ENCODE measurements around the gene LMNA. TPM values are rescaled to one million over a fixed set of nuclear protein-coding genes. Genes with fewer than 3 reads are reported as not detected.

LMNA gene
- total and polyA plus RNA-seq, 2 donors (not counting 1 experiment from before 2014, with no cell fraction given) = 19.4 to 28.7 TPM

- H3K9me3 Mint-ChIP-seq (ENCODE audit: insufficient read depth) = no peaks in the 10 kb centered on the region
- Histone ChIP-seq H3K4me3 (ENCODE audit: control extremely low read depth in 1 of 5, extremely low read depth in 1 of 5, insufficient read depth in 1 of 5, low read depth in 2 of 5, low read length in 4 of 5) (no peak overlapping the region), H3K9me3 (ENCODE audit: control extremely low read depth in 1 of 3, control insufficient read depth in 2 of 3, insufficient read depth in 1 of 3, low read length in 2 of 3) (peaks cover 0 to 4% (median 0%) of the 10 kb centered on the region in 3 donors), H3K4me1 (ENCODE audit: control insufficient read depth in 2 of 2, insufficient read depth in 2 of 2, low read length in 2 of 2) (peaks cover 22 to 24% of the 10 kb centered on the region in 2 donors), H2AFZ (ENCODE audit: insufficient read depth, low read depth, low read length, poor library complexity, severe bottlenecking) (no peak overlapping the region), H3K27ac (ENCODE audit: low read length in 2 of 2) (no peak overlapping the region), H3K79me2 (ENCODE audit: control insufficient read depth, insufficient read depth, low read length) (no peaks in the 10 kb centered on the region), H3K36me3 (replicated peaks in 1 of 2; ENCODE audit: control extremely low read depth in 1 of 2, control insufficient read depth in 1 of 2, extremely low read depth in 1 of 2, insufficient read depth in 2 of 2, low read length in 1 of 2) (no peaks in the 10 kb centered on the region), H3K9ac (ENCODE audit: low read length) (no peak overlapping the region), H3K4me2 (replicated peaks; ENCODE audit: low read depth, low read length, poor library complexity, severe bottlenecking) (no peak overlapping the region), H4K20me1 (ENCODE audit: control insufficient read depth, insufficient read depth, low read length, poor library complexity, severe bottlenecking) (no peaks in the 10 kb centered on the region), H3K27me3 (replicated peaks in 1 of 4; ENCODE audit: control extremely low read depth in 1 of 4, control insufficient read depth in 3 of 4, insufficient read depth in 4 of 4, low read length in 3 of 4) (peaks cover 0 to 62% (median 15%) of the 10 kb centered on the region in 4 experiments)
- ChIA-PET POLR2A (interaction anchor here (0.7 kb wide), 1 partner anchor 106 kb away, joined by 3 read pairs; no protein-coding TSS in a partner anchor), CTCF (interaction anchor here (11.0 to 28.7 kb wide), 2 partner anchors 11 to 19 kb away, joined by 89 to 970 read pairs; no protein-coding TSS in a partner anchor)
- DNase-seq (no peak), ATAC-seq (ENCODE audit: low read depth) (no peak)
- intact Hi-C loops (cut with micrococcal nuclease) = no loop called here
- no peak overlapping the region for H3K4me3 Mint-ChIP-seq
- TF ChIP-seq EZH2 (IDR thresholded peaks at IDR 0.05; ENCODE audit: borderline replicate concordance, insufficient read depth, low read depth, low read length, poor library complexity, severe bottlenecking) = no peak
- TF ChIP-seq, protein P1, sequence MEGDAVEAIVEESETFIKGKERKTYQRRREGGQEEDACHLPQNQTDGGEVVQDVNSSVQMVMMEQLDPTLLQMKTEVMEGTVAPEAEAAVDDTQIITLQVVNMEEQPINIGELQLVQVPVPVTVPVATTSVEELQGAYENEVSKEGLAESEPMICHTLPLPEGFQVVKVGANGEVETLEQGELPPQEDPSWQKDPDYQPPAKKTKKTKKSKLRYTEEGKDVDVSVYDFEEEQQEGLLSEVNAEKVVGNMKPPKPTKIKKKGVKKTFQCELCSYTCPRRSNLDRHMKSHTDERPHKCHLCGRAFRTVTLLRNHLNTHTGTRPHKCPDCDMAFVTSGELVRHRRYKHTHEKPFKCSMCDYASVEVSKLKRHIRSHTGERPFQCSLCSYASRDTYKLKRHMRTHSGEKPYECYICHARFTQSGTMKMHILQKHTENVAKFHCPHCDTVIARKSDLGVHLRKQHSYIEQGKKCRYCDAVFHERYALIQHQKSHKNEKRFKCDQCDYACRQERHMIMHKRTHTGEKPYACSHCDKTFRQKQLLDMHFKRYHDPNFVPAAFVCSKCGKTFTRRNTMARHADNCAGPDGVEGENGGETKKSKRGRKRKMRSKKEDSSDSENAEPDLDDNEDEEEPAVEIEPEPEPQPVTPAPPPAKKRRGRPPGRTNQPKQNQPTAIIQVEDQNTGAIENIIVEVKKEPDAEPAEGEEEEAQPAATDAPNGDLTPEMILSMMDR (IDR thresholded peaks at IDR 0.05) = no peak
- H3K27ac Mint-ChIP-seq = no peak overlapping the region
- WGBS (ENCODE audit: insufficient coverage) = 88% methylated on average over 5 of the region's 13 CpGs
- peaks cover 36% of the 10 kb centered on the region for H3K4me1 Mint-ChIP-seq
- peaks cover 35% of the 10 kb centered on the region for H3K27me3 Mint-ChIP-seq
Measured at GRCh38 chr1:156117414-156118176, 3.1 kb downstream of the LMNA start.
